Body of pancreas (tissue), 4 donors: ENCODE data around the gene NECAB3. TPM values are rescaled to one million over a fixed set of nuclear protein-coding genes. Genes with fewer than 3 reads are reported as not detected.

Experiments used
- ATAC-seq: fragments of 150-250 bp; one replicate; pipeline ENCODE4 v1.9.1; 2016
- DNase-seq, 4 donors: peaks; one replicate each; pipeline ENCODE4 v3.0.0-alpha.2; 2019
- H3K27ac ChIP-seq, 4 donors: fragments of 200-600 bp; sonication (generic); 1 replicate in 3 of 4; 2 replicates in 1 of 4; pipeline versions ENCODE4 v1.5.1 to v1.6.1; 2016 to 2019; ENCODE audit warnings: mild to moderate bottlenecking in 1 of 4, mixed read lengths in 1 of 4, moderate library complexity in 1 of 4
- H3K27me3 ChIP-seq, 2 donors: fragments of 200-600 bp; sonication (generic); one replicate each; pipeline ENCODE4 v1.6.0; 2016; ENCODE audit warnings: mild to moderate bottlenecking in 1 of 2
- H3K36me3 ChIP-seq, 2 donors: fragments of 200-600 bp; sonication (generic); replicated peaks in 1 of 2; 2 replicates each; pipeline ENCODE4 v1.5.1; 2016; ENCODE audit warnings: low read depth in 2 of 2; ENCODE audit not compliant: insufficient read depth in 1 of 2
- H3K4me1 ChIP-seq: fragments of 200-600 bp; sonication (generic); one replicate; pipeline ENCODE4 v1.6.0; 2016
- H3K4me3 ChIP-seq, 2 donors: fragments of 200-600 bp; sonication (generic); 1 replicate in 1 of 2; 2 replicates in 1 of 2; pipeline ENCODE4 v1.5.1; 2016 to 2019
- H3K9me3 ChIP-seq, 3 donors: fragments of 200-600 bp; sonication (generic); 1 replicate in 2 of 3; 2 replicates in 1 of 3; pipeline ENCODE4 v1.5.1; 2016
- POLR2A ChIP-seq, 3 donors: fragments of 450-650 bp; IDR thresholded peaks; one replicate each; pipeline ENCODE4 v1.6.1; 2016; ENCODE audit warnings: antibody characterized with exemption in 3 of 3, mild to moderate bottlenecking in 2 of 3
- WGBS, 2 donors: methylation state at CpG; one replicate each; pipeline ENCODE4 v1.1.5; 2017; 5-methylcytosine and 5-hydroxymethylcytosine counted together
- intact Hi-C: fragments of 100-400 bp; cut with DNase I; formaldehyde crosslinking; loops from one replicate; pipeline ENCODE4 v1.15.1; 2023
- total RNA-seq, 2 donors: library from RNA; depleted of rRNA; stranded (reverse); fragments of >200 nt; gene quantifications; one replicate each; pipeline ENCODE4 v1.1.0, GENCODE V29; 2016
- TF ChIP-seq, protein P1 (sequence below), 7 experiments: fragments of 450-650 bp in 4 of 7; fragments of 200-600 bp in 3 of 7; sonication (generic) in 3 of 7; IDR thresholded peaks; one replicate each; pipeline ENCODE4 v1.5.1; 2016 to 2019; ENCODE audit warnings: antibody characterized with exemption in 7 of 7

The NECAB3 gene
- total RNA-seq, 2 donors from 2014 or later = 41.8 to 92.3 TPM

DNA sequence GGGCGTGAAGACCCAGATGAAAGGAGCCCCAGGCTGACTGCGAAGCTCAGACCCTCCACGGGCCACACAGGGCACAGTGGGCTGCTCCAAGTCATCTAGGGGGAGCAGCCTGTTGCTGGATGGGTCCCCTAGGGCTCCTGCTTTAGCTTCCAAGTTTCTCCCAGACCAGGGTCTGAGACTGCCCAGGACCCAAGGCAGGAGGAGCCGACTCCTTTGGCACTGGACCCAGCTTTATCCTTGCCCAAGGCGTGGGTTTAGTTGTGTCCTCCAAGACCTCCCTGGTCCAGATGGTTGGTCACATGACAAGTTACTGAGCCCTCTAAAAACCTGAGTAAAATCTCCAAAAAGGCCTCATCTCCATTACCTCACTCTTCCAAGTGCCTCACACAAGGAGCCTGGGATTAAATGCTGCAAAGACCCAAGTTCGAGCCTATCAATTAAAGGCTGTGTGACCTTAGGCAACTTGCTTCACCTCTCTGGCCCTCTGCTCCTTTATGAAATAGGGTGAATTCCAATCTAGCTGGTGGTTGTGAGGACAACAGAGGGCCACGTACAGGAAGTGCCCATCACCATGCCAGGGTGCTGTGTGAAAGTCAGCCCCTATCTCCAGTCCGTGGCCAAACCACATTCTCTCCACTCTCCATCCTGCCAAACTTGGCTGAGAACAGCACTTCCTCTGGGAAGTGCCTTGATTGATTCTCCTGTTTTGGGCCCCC lies 2.5 kb downstream of the NECAB3 start:
- Histone ChIP-seq H3K9me3 (no peaks in the 10 kb centered on the region), H3K36me3 (peaks cover 0 to 3% of the 10 kb centered on the region in 2 donors), H3K4me1 (peaks cover 48% of the 10 kb centered on the region), H3K27me3 (no peaks in the 10 kb centered on the region), H3K27ac (no peak overlapping the region), H3K4me3 (no peak overlapping the region)
- ATAC-seq = no peak
- 79 to 80% methylated on average over 5 to 8 of the region's 8 CpGs for WGBS, 2 donors
- DNase-seq = no peak
- intact Hi-C loops = loop anchor here (5.0 kb wide), 1 partner anchor 209 kb away; no protein-coding TSS in a partner anchor
- TF ChIP-seq POLR2A (IDR thresholded peaks at IDR 0.05) = no peak
- TF ChIP-seq, protein P1, sequence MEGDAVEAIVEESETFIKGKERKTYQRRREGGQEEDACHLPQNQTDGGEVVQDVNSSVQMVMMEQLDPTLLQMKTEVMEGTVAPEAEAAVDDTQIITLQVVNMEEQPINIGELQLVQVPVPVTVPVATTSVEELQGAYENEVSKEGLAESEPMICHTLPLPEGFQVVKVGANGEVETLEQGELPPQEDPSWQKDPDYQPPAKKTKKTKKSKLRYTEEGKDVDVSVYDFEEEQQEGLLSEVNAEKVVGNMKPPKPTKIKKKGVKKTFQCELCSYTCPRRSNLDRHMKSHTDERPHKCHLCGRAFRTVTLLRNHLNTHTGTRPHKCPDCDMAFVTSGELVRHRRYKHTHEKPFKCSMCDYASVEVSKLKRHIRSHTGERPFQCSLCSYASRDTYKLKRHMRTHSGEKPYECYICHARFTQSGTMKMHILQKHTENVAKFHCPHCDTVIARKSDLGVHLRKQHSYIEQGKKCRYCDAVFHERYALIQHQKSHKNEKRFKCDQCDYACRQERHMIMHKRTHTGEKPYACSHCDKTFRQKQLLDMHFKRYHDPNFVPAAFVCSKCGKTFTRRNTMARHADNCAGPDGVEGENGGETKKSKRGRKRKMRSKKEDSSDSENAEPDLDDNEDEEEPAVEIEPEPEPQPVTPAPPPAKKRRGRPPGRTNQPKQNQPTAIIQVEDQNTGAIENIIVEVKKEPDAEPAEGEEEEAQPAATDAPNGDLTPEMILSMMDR (IDR thresholded peaks at IDR 0.05) = no peak

DNA sequence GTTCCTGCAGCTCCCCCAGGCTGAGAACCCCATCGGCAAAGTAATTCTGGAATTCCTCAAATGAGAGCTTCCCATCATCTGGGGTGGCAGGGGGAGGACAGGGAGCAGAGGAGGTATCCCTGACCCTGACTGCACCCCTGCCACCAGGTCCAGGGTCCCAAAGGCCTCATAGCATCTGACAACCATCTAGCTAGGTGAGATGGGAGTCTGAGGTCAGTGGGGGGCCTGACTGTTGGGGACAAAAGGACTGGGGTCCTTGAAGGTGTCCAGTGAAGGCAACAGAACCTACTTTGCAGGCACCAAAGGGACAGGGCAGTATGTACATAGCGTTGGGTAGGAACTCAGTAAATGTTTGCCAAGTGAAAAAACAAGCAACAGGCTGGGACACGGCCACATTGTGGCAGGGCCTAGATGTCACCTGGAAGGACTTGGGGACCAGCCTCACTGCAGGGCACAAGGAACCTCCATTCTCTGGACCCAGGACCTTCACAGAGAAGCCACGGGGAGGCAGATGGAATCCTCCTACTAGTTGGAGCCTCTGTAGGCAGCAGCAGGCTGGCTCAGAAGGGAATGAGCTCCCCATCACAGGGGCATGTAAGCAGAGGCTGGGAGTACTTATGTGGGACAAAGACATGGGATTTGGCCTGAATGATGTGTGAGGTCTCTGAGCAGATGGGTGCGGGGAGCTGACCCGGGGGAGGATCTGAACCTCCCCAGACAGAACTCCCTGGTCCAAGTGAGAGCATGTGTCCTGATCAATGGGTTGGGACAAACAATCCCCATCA lies 3.3 kb downstream of the NECAB3 start:
- Histone ChIP-seq H3K4me3 (no peak overlapping the region), H3K4me1 (peaks cover 54% of the 10 kb centered on the region), H3K27me3 (no peaks in the 10 kb centered on the region), H3K27ac (no peak overlapping the region), H3K9me3 (no peaks in the 10 kb centered on the region), H3K36me3 (peaks cover 0 to 3% of the 10 kb centered on the region in 2 donors)
- ATAC-seq = no peak
- WGBS, 2 donors = 63 to 76% methylated on average over 6 of the region's 6 CpGs
- no peak for DNase-seq
- intact Hi-C loops = loop anchor here (5.0 kb wide), 1 partner anchor 209 kb away; no protein-coding TSS in a partner anchor
- TF ChIP-seq, protein P1 (IDR thresholded peaks at IDR 0.05) = no peak
- no peak for TF ChIP-seq POLR2A (IDR thresholded peaks at IDR 0.05)

DNA sequence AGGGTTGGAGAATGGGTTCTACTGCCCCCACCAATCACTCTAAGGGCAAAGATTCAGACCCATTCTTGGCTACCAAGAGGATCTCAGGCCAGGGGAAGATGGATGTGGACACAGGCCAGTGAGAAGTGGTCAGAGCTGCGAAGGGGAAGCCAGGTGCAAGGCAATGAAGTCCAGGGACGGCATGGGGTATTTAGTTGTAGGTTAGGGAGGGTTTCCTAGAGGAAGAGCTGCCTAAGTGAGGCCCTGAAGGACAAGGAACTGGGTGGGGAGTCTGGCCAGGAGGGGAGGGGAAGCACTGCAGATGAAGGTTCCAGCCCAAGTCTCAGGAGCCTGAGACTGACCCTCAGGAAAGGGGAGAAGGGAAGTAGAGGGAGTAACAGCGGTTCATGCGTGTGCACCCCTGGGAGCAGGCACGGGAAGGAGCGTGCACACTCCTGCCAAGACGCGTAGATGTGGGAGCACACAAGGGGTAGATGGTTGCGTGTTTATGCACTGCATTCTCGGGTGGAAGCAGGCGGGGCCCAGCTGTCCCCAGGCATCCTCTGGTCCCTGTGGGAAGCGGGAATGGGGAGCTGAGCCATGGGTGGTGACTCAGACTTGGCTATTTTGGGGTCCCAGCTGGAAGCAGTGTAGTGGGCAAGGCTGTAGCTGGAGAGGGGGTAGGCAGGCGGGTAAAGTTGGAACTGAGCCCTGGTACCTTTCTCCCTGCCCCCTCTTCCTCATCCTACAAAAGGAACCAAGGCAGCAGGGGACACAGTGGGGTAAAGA lies 4.2 kb downstream of the NECAB3 start:
- H3K27ac ChIP-seq = no peak overlapping the region
- no peaks in the 10 kb centered on the region for H3K27me3 ChIP-seq
- H3K36me3 ChIP-seq = peaks cover 0 to 3% of the 10 kb centered on the region in 2 donors
- no peaks in the 10 kb centered on the region for H3K9me3 ChIP-seq
- peaks cover 55% of the 10 kb centered on the region for H3K4me1 ChIP-seq
- DNase-seq (no peak), ATAC-seq (no peak)
- 89% methylated on average over 13 of the region's 13 CpGs for WGBS, 2 donors
- H3K4me3 ChIP-seq = no peak overlapping the region
- intact Hi-C loops = loop anchor here (5.0 kb wide), 1 partner anchor 208 kb away; no protein-coding TSS in a partner anchor
- TF ChIP-seq, protein P1 (IDR thresholded peaks at IDR 0.05) = no peak
- TF ChIP-seq POLR2A (IDR thresholded peaks at IDR 0.05) = no peak

DNA sequence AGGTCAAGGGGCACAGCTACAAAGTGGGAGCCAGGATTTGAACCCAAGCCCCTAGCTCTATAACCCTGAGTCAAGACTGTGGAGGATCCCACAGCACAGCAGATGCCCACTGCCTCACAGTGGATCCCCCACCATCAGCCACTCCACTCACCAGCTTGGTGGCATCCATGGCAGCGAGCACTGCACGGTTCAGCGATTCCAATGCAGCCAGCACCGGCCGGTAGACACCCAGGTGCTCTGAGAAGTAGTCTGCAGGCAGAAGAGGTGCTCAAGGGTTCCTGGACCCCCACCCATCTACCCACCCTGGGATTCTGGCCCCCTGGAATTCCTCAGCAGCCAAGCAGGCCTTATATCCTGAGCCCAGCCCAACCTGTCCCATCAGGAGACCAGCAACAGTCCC lies 5.0 kb downstream of the NECAB3 start:
- DNase-seq (no peak), ATAC-seq (no peak)
- Histone ChIP-seq H3K27ac (no peak overlapping the region), H3K36me3 (peaks cover 0 to 3% of the 10 kb centered on the region in 2 donors), H3K4me1 (peaks cover 53% of the 10 kb centered on the region), H3K27me3 (no peaks in the 10 kb centered on the region), H3K4me3 (no peak overlapping the region), H3K9me3 (no peaks in the 10 kb centered on the region)
- TF ChIP-seq POLR2A (IDR thresholded peaks at IDR 0.05) = no peak
- TF ChIP-seq, protein P1 (IDR thresholded peaks at IDR 0.05) = no peak
- 60% methylated on average over 1 of the region's 5 CpGs; no CpG with 5 or more reads in 1 of the 2 donors for WGBS, 2 donors
- intact Hi-C loops = no loop called here
